HG03565 (cell line): Measurements from ENCODE around the gene CD46.

Experiments
- ATAC-seq: cut with Tn5 transposase; IDR thresholded peaks from one replicate; pipeline ENCODE4 v1.9.1; 2021; ENCODE audit warnings: mild to moderate bottlenecking, moderate library complexity; ENCODE audit not compliant: unreplicated experiment

Gene CD46

DNA sequence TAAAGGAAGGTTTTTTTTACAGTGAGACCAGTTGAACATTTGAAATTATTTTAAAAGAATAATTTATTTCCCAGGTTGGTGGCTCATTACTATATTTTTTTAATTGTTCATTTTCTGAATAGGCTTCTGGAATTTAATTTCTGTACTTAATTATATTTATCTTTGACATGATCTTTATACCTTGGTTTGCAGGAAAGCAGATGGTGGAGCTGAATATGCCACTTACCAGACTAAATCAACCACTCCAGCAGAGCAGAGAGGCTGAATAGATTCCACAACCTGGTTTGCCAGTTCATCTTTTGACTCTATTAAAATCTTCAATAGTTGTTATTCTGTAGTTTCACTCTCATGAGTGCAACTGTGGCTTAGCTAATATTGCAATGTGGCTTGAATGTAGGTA is 41.5 kb downstream of the CD46 start:
- no peak for ATAC-seq

DNA sequence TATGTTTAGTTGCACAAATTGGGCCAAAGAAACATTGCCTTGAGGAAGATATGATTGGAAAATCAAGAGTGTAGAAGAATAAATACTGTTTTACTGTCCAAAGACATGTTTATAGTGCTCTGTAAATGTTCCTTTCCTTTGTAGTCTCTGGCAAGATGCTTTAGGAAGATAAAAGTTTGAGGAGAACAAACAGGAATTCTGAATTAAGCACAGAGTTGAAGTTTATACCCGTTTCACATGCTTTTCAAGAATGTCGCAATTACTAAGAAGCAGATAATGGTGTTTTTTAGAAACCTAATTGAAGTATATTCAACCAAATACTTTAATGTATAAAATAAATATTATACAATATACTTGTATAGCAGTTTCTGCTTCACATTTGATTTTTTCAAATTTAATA is 43.0 kb downstream of the CD46 start:
- no peak for ATAC-seq

DNA sequence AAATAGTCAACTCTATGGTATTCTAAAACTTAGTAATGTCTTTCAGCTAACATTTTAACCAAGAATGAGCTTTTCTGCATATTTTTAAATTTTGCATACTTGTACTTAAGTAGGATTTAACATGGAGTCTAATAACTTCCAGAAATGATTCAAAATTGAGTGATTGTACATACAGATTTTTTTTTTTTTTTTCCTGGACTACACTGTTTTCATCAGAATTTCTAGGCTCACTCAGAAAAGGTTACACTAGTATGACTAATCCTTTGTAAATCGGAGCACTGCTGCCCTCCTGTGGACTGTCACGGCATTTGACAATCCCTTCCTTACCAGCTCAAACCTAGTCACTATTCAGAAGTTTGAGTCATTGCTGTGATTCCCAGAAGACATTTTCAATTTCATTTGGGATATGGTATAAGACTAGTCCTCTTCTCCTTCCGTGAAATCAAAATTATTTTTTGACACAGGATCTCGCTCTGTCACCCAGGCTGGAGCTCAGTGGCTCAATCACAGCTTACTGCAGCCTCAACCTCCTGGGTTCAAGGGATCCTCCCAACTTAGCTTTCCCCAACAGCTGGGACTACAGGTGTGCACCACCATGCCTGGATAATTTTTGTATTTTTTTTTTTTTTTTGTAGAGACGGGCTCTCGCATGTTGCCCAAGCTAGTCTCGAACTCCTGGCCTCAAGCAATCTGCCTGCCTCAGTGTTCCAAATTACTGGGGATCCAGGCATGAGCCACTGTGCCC is 45.5 kb downstream of the CD46 start:
- ATAC-seq, result peak; percentile 79

DNA sequence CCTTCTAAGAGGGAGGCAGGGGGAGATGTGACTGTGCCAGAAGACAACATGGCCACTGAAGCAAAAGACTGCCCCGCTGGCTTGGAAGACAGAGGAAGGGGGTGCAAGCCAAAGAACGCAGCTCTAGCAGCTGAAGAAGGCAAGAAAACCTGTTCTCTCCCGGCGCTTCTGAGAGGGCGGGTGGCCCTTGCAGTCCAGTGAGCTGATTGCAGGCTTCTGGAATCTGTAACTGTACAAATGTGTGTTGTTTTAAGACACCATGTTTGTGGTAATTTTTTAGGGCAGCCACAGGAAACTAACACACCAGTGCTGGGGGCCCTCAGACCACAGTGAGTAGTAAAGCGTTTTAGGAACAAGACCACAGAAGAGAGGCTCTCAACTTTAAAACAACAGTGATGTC is 47.0 kb downstream of the CD46 start:
- no peak for ATAC-seq

DNA sequence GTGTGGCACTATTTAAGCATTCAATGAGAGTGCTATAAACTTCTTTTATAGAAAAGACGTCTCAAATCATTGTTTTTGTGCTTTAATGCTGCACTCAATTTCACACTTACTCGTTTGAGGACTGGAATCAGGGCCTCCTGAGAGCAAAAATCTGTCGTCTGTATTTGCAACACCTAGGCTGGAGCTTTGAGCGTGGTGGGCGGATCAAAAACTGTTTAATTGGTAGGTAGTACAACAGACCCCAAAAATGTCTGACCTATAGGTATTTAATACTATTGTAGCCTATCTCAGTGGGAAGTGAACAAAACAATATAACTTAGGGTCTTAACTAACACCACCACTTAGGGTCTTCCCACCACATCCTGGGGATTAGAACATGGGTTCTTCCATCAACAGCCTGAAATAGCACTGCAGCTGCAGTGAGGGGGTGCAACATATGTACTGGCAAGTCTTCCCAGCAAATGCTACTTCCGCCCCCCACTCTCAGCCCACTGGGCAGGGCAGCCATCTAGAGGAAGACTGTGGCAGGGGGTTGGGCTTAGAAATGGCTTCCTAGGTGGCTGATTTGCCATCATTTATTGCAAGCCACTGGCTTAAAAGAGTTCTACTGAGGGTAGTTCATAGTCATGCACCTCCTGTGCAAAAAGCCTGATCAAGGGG is 48.3 kb downstream of the CD46 start:
- no peak for ATAC-seq

DNA sequence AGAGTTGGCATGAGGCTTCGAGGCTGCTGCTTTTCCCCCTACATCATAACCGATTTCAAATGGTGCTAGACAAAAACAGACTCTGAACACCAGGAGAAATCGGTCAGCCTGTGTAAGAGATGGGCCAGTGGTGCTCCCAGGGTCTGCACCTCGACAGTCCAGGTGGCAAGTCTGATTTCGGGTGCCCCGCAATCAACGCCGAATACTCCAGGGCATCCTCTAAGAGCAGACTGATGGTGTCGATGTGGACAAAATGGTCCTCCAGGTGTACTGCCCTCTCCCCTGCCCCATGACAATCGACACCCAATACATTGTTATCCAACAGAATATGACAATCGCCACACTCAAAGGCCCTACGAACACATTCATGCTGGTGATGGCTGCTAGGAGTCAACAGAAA is 50.0 kb downstream of the CD46 start:
- ATAC-seq, result no peak

DNA sequence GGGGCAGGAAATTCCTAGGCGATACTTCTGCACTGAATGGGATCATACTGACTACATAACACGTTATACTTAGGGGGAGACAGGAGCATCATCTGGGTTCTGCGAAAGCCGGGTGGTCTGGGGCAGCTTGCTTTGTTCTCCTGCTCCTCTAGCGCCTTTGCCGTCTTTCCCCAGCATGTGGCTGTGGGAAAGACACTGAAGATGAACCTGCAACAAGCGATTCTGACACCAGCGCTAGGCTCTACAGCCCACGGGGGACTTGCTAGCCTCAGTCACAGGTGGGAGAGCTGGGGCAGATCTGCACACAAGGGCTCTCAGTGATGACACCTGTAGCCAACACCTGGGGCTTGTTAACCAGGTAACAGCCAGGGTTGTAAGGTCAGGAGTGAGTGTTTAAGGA is 51.8 kb downstream of the CD46 start:
- ATAC-seq, result no peak

DNA sequence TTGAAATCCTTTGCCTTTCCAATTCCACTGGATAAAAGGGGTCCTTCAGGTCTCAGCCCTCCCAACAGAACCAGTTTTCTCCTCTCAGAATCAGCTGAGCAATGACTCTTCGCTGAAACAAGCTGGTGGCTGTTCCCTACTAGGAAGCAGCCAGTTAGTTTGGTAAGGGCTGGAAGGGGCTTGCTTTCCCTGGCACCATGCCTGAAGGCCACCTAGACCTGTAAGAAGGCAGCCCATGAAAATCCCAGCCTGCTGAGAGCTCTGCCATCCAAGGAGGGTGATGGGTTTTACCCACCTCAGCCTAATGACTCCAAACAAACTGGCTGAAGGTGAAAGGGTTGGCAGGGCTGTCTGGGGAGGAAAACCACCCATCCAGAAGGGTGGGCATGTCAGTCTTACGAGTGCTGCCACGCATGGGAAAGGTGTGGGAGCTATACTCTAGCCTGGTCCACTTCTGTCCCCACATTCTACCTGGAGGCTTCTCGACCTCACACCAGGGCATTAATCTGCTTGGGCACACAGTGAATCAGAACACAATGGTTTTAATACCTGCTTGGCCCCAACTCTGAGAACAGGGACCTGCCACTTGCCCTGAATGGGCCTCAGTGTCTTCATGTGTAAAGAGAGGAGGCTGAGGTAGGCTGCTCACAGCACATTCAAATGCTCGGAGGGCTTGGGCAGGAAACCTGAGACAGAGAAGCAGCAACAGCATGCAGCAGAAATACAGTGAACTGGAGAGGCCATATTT is 53.0 kb downstream of the CD46 start:
- no peak for ATAC-seq

DNA sequence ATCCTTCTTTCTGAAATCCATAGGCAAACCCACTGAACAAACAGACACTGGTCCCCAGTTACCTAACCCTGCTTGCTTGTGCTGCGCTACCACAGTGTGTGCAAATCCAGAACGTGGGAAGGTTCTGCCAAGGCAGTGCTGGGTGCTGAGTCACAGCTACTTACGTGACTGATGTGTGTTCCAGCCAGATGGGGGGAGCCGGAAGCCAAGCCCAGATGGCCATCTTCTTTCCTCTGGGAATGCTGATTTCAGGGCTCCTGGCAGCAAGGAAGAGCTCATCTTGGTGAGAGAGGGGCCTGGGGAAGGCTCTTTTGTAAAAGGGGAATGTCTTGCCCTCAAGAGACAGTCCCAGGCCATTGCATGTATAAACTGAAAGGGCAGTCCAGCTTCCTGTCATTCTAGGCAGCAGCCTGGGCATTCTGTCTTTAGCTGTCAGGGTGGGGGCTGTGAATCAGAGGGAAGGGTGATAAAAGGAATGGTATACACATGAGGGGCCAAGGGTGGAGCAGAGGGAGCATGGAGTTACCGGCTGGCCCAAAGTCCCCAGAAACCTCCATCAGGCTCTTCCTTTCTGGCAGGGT is 54.1 kb downstream of the CD46 start:
- ATAC-seq, result no peak

DNA sequence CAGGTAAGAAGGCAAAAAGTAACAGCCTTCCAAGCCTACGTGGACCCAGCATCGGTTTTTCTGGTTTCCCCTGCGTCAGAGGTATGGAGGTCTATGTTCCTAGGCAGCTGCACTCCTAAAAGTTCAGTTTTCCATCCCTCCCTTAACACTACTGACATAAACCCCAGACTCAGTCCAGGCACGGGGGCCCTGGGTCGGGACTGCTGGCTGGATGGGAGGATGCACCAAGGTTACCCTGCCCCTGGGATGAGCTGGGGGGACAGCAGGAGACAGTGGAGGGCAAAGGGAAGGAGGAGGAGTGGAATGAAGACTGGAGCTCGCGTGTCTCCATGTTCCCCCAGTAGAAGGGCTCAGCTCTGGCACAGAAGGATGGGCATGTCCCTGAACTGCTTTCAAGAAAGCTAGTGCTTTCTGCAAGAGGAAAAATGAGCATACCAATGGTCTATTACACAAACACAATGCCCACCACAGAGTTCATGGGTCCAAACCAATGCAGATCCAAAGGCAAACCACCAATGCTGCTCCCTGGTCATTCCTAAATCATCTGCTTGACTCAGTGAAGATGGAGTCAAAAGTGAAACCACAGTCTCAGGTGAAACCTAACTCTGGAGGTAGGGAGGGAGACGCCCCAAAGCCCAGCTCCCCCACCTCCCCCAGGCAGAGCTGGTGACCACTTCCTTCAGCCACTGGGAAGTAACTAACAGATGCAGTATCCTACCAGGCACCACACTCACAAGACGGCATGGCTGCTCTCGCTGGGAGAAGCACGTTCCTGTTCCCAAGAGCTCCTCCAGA is 54.9 kb downstream of the CD46 start:
- ATAC-seq, result no peak

DNA sequence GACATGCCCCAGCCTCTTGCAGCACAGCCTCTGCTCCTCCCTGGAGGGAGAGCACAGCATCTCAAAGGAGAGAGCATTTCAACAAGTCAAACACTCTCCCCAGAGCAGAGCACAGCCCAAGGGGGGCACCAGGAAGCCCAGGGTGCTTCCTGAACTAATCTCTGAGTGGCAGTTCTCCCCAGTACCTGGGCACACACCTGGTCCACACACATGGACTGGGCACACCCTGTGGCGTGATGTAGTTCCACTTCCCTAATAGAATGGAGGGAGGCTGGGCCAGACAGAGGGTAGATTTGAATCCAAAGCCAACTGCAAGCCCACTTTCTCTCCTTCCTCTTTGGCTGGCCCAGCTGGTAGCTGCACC is 55.5 kb downstream of the CD46 start:
- ATAC-seq, result no peak

DNA sequence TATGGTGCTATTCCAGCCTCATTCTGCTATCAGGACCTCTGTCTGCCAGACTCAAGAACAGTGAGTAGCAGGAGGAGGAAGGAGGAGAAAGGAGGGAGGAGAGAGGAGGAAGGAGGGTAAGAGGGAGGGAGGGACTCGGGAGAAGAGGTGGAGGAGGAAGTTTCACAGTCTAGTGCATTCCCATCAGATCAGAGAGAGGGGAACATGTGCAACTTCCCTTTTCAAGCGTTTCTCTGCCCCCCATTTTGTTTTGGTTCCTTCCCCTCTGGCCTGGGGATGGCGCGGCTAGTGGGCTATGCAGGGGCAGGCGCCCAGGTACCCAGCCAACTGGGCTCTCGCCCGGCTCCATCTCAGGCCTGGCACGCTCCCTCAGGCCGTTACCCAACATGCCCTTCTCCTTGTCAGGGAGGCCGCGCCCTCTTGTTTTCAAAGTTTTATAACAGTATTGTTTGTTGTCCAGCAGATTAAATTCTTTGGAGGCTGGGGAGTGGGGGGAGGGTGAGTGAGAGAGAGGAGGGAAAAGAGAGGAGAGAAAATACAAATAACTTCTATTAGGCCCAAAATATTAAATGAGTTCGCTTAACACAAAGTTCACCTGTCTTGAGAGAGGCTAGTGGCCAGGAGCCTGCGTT is 56.0 kb downstream of the CD46 start:
- ATAC-seq, result no peak

DNA sequence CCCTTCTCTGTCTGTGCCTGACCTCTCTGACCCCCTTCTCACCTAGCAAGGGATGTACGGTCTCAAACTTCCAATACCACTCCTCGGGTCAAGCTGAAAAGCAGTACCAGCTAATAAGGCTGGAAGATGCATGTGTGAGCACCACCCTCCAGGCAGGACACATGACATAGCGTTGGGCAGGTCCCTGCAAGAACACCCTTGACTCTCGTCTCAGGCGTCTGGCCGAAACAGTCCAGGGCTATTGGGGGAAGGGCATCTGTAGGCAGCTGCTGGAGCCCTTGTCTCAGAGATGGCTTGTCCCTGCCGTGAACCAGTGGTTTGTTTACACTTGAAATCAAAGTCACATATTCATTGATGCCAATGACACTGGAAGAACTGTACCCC is 56.5 kb downstream of the CD46 start:
- ATAC-seq, result no peak

DNA sequence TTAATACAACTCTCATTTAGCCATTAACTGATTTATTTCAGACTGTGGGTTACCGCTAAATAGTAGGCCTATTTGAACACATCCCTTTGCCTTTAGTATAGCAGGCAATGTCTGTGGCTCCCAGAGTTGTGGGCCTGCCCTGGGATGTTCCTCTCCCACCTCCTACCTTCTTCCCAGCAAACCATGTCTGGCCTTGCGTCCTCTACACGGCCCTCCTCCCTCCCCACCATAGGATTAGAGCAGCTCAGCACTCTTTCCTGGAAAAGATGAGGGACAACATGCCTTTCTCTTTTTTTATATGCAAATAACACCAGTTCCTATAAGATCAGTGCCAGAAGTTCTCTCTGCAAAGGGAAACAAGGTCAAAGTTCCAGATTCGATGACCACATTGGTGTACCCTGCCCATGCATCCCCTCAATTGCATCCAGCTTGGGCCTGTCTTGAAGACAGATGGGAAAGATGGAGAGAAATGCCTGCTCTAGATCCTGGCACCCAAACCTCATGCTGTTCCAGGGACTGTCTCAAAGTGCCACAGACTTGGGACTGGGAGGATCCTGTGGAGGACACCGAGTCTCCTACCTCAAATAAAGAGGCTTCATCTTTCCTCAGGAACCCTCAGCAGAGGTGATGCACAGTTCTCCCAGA is 57.2 kb downstream of the CD46 start:
- ATAC-seq, result no peak

DNA sequence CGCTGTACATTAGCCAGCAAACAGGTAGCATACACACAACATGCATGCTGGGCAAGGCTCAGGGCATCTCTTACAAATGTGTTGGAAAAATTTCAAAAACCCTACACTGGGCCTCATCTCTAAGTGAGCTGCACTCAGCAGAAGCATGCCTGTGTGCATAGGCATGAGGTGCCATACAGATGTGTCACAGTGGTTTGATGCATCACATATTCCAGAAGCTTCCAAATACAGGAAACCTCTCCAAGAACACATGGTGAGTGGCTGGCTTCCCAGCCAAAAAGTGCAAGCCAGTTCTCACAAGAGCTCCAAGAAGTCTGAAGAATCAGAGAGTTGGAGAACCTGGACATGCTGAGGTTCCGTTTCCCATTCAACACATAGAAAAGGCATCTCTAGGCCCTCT is 58.3 kb downstream of the CD46 start:
- ATAC-seq, result no peak

DNA sequence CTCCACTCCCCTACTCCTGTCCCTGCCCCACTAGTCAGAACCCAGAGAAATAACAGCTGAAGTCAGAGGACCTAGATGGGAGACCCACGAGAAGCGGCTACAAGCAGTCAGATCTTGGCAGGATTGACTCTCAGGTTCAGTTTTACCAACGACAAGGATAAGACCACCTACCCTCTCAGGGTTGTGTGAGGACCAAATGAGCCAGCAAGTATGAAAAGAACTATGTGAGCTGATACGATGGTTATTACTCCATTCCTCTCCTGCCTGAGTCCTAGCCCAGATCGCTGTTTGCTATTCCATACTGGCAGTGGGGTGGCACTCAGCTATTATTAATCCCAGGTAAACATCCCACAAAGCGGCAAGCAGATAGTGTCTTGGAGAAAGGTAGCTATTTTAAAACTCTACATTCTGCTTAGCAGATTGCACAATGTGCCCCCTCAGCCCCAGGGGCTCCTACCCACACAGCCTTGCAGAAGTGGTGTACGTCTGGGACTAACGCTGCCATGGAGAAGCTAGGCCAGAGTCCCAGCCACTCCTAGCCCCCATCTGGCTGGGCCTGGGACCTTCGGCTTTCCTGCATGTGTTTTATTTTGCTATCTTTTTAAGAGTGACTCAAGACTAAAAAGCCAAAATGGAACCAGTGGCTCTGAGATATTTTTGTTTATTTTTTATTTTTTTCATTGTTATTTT is 58.9 kb downstream of the CD46 start:
- ATAC-seq, result no peak

DNA sequence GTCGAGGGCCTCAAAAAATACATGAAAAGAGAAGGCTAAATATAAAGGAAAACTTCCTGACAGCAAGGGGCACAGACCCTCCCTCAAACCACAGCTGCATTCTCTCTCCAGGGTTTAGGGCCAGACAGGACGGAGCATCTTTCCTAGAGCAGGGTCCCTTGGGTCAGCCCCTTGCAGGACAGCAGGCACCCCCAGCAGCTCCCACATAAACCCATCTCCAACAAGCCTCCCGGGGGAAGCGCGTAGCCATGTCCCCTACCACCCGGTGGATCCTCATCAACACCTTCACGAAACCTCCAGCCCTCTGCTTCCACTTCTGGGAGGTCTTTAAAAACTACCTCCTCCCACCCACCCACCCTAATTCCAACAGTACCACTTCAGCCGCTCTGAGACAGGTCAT is 59.5 kb downstream of the CD46 start:
- no peak for ATAC-seq

DNA sequence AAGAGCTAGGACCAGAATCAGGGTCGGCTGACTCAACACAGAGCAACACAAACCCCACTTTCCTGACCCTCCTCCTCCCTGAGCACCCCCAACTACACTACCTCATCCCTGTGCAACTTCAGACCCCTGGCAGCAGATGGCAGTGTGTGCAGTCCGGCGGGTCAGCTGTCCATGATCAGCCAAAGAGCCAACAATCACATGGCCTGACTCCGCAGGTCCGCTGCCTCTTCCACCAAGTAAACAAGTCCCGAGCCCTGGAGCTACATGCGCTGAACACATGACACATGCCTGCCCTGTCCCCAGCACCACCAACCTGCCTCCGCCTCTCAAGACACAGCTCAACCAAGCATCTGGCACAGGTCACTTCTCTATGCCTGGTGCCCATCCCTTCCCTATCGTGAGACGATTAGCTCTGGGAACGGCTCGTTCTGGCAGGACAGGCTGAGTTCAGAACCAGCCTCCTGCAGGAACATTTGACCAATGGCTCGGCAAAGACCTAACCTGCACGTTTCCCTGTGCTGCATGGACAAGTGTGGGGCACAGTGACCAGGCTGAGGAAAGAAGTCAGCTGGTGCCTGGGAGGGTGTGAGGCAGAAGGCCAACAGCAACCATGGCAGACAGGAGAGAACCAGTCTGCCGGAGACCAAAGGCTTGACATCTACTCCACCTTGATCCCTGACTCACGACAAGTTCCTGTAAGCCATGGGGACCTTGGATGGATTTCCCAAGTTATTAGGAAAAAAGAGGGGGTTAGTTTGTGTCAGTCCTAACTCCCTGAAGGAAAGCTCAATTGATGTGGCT is 60.3 kb downstream of the CD46 start:
- ATAC-seq, result no peak
